Prostate gland (tissue), 2 donors: ENCODE data around the gene AKIP1. TPM values are rescaled to one million over a fixed set of nuclear protein-coding genes. Genes with fewer than 3 reads are reported as not detected.

ENCODE experiments used
- DNase-seq: peaks from one replicate; pipeline ENCODE4 v3.0.0-alpha.2; 2019; ENCODE audit warnings: low spot score
- H3K27ac ChIP-seq, 2 donors: fragments of 200-600 bp; sonication (generic); 2 replicates each; pipeline ENCODE4 v1.5.1; 2017 to 2019
- H3K27me3 ChIP-seq: fragments of 200-600 bp; sonication (generic); replicated peaks from 2 replicates; pipeline ENCODE4 v1.5.1; 2019; ENCODE audit not compliant: insufficient read depth
- H3K36me3 ChIP-seq, 2 donors: fragments of 200-600 bp; sonication (generic); 1 replicate in 1 of 2; 2 replicates in 1 of 2; pipeline versions ENCODE4 v1.5.1 to v1.8.1; 2017 to 2019
- H3K4me1 ChIP-seq: fragments of 200-600 bp; sonication (generic); replicated peaks from 2 replicates; pipeline ENCODE4 v1.5.1; 2019
- H3K4me3 ChIP-seq, 2 donors: fragments of 200-600 bp; sonication (generic); 2 replicates each; pipeline ENCODE4 v1.5.1; 2017 to 2019
- H3K9me3 ChIP-seq: fragments of 200-600 bp; sonication (generic); 2 replicates; pipeline ENCODE4 v1.5.1; 2017
- POLR2A ChIP-seq: fragments of 450-650 bp; IDR thresholded peaks from one replicate; pipeline ENCODE4 v1.6.1; 2016; ENCODE audit warnings: antibody characterized with exemption, mild to moderate bottlenecking
- POLR2AphosphoS5 ChIP-seq: sonication (generic); formaldehyde crosslinking; IDR thresholded peaks from one replicate; pipeline ENCODE4 v1.6.1; 2017; ENCODE audit warnings: antibody characterized with exemption
- WGBS: methylation state at CpG from one replicate; pipeline ENCODE4 v1.1.5; 2018; 5-methylcytosine and 5-hydroxymethylcytosine counted together
- intact Hi-C: fragments of 100-400 bp; cut with DNase I; formaldehyde crosslinking; loops from one replicate; pipeline ENCODE4 v1.14.2; 2022
- total RNA-seq, 2 donors: library from RNA; depleted of rRNA; stranded (reverse); fragments of >200 nt; gene quantifications; one replicate each; pipeline ENCODE4 v1.1.0, GENCODE V29; 2016
- TF ChIP-seq, protein P1 (sequence below), 4 experiments: fragments of 200-600 bp in 2 of 4; fragments of 450-650 bp in 2 of 4; sonication (generic) in 2 of 4; IDR thresholded peaks; 1 replicate in 3 of 4; 2 replicates in 1 of 4; pipeline ENCODE4 v1.5.1; 2016 to 2019; ENCODE audit warnings: antibody characterized with exemption in 4 of 4, mild to moderate bottlenecking in 2 of 4, moderate library complexity in 2 of 4

AKIP1 gene
- total RNA-seq, 2 donors from 2014 or later, result 23.8 to 47.1 TPM

DNA sequence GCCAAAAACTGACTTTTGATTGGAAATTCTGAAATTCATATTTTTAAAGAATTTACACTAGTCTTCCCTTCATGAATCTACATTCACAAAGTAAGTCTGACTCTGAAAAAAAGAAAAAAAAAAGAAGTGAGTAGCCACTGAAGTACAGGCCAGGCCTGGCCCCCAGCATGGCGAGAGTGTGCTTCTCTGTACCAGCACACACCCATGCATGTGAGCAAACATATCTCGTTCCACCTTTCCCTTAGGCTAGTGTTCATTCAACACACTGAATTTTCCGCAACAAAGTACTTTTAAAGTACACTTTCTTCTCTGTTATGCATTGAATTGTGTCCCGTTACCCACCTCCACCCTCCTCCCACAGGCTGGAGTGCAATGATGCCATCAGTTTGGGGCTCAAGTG is 17.2 kb downstream of the AKIP1 start:
- 89% methylated on average over 4 of the region's 4 CpGs for WGBS
- intact Hi-C loops, result no loop called here
- H3K36me3 ChIP-seq, result no peaks in the 10 kb centered on the region
- H3K27me3 ChIP-seq, result no peaks in the 10 kb centered on the region
- no peak overlapping the region for H3K4me3 ChIP-seq
- no peaks in the 10 kb centered on the region for H3K4me1 ChIP-seq
- no peak for TF ChIP-seq POLR2A
- TF ChIP-seq POLR2AphosphoS5, result no peak
- TF ChIP-seq, protein P1, sequence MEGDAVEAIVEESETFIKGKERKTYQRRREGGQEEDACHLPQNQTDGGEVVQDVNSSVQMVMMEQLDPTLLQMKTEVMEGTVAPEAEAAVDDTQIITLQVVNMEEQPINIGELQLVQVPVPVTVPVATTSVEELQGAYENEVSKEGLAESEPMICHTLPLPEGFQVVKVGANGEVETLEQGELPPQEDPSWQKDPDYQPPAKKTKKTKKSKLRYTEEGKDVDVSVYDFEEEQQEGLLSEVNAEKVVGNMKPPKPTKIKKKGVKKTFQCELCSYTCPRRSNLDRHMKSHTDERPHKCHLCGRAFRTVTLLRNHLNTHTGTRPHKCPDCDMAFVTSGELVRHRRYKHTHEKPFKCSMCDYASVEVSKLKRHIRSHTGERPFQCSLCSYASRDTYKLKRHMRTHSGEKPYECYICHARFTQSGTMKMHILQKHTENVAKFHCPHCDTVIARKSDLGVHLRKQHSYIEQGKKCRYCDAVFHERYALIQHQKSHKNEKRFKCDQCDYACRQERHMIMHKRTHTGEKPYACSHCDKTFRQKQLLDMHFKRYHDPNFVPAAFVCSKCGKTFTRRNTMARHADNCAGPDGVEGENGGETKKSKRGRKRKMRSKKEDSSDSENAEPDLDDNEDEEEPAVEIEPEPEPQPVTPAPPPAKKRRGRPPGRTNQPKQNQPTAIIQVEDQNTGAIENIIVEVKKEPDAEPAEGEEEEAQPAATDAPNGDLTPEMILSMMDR (IDR thresholded peaks at IDR 0.05), result no peak
- no peak overlapping the region for H3K27ac ChIP-seq
- H3K9me3 ChIP-seq, result no peaks in the 10 kb centered on the region
- no peak for DNase-seq

DNA sequence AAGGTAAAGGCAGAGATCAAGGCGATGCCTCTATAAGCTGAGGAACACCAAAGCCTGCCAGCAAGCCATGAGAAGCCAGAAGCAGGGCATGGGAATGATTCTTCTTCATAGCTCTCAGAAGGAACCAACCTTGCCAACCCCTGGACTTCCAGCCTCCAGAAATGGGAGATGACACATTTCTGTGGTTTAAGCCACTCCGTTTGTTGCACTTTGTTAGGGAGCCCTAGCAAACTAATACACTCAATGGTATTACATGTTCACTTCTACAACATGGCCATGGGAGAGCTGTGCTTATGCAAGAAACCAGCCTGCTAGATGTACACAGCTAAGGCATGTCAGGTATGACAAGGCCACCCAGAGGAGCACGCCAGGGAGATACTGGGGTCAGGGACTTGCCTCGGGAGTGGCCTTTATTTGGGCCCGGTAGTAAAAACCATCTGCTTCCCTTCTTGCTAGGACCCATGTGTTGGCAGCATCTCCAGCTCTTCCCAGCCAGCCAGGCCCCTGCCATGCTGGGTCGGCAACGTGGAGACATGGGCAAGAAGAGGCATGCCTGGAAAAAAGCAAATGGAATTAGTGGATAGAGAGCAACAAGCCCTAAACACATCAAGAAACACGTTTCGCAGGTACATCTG is 18.1 kb downstream of the AKIP1 start:
- H3K4me3 ChIP-seq, result no peak overlapping the region
- TF ChIP-seq, protein P1 (IDR thresholded peaks at IDR 0.05), result no peak
- TF ChIP-seq POLR2A (no peak), POLR2AphosphoS5 (no peak)
- no peak for DNase-seq
- H3K9me3 ChIP-seq, result no peaks in the 10 kb centered on the region
- H3K4me1 ChIP-seq, result no peaks in the 10 kb centered on the region
- WGBS, result 54% methylated on average over 9 of the region's 9 CpGs
- H3K27me3 ChIP-seq, result no peaks in the 10 kb centered on the region
- no peak overlapping the region for H3K27ac ChIP-seq
- H3K36me3 ChIP-seq, result no peaks in the 10 kb centered on the region
- intact Hi-C loops, result no loop called here

DNA sequence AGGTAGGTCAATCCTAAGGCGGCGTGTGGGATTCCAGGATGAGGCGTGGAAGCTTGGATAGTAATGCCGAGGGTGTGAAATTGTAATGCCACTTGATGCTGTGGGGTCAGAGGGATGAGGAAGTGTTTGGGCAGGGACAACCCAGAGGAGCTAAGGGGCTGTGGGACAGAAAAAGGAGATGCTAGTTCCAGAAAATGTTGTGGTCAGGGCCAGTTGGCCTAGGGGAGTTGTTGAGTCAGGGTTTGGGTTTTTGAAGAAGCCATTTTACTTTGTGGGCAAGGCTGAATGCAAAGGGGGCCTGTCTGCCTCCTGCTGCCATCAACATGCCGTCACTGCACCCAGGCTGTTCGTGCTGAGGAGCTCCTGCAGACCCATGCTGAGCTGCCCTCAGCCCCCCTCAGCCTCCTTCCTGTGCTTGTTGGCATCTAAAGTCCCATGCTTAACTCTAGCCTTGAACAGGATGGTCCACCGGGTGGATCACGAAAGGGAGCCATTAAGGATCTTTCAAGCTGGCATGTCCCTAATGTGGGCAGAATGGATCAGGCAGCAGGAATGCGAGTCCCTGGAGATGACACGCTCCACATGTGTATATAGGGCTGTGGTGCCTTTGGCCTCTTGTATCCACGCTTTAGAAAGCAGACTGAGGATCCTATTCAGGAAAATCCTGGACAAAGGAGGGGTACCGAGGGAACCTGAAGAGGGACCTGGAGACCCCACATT is 19.6 kb downstream of the AKIP1 start:
- Histone ChIP-seq H3K4me3 (no peak overlapping the region), H3K4me1 (no peaks in the 10 kb centered on the region), H3K36me3 (no peaks in the 10 kb centered on the region), H3K9me3 (no peaks in the 10 kb centered on the region), H3K27ac (no peak overlapping the region), H3K27me3 (no peaks in the 10 kb centered on the region)
- intact Hi-C loops, result no loop called here
- TF ChIP-seq, protein P1 (IDR thresholded peaks at IDR 0.05), result no peak
- no peak for TF ChIP-seq POLR2A
- no peak for TF ChIP-seq POLR2AphosphoS5
- no peak for DNase-seq
- WGBS, result 90% methylated on average over 12 of the region's 12 CpGs

DNA sequence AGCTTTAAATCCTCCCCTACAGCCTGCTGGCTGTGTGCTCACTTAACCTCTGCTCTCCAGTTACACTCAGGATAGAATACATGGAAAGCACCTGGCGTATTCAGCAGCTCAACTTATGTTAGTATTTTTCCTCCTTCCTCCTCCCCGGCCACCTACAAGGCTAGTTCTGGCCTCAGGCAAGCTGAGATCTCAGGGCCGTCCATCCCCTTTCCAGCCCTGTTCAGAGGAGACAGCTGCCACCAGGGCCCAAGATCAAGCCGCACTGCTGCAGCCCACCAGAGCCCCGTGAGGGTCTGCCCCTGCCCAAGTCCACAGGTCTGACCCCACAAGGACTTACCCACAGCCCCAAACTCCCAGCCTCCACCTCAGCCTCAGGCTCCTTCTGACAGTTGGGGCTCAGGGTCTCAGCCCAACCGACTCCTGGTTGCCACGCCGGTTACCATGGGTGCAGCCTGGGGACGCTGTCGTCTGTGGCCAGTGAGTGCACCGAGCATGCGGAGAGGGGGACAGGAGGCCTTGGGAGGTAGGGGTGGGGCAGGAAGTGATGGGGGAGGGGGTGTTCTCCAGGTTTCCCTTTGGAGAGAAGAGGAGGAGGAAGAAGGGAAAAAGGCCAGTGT is 21.7 kb downstream of the AKIP1 start, which contains the start of gene C11orf16:
C11orf16 (minus strand) TSS at position 384 of the 617 bp plus-strand sequence. CDS start 639 bp downstream, outside the sequence.
- no peak for DNase-seq
- no peak within 1 kb of the TSS for H3K4me3 ChIP-seq
- H3K27me3 ChIP-seq, result no peaks in the 10 kb centered on the region
- intact Hi-C loops, result no loop called here
- no peaks in the 10 kb centered on the region for H3K9me3 ChIP-seq
- H3K4me1 ChIP-seq, result no peaks in the 10 kb centered on the region
- WGBS, result 79% methylated on average over 12 of the region's 12 CpGs
- TF ChIP-seq POLR2AphosphoS5 (no peak), POLR2A (no peak)
- TF ChIP-seq, protein P1 (IDR thresholded peaks at IDR 0.05), result no peak
- H3K36me3 ChIP-seq, result no peaks in the 10 kb centered on the region
- no peak within 1 kb of the TSS for H3K27ac ChIP-seq
